Epithelial cell of proximal tubule (primary cell): ENCODE results near the gene CAB39L. TPM values are rescaled to one million over a fixed set of nuclear protein-coding genes. Genes with fewer than 3 reads are reported as not detected.

Experiments
- DNase-seq: peaks from one replicate; pipeline ENCODE4 v3.0.0-alpha.2; 2011; ENCODE audit warnings: low read depth
- H3K4me3 ChIP-seq: 2 replicates; pipeline ENCODE4 v1.5.1; 2011; ENCODE audit warnings: low read depth, mild to moderate bottlenecking, low read length
- total RNA-seq: library from RNA; depleted of rRNA; stranded (reverse); fragments of >200 nt; gene quantifications from 2 replicates; pipeline ENCODE4 v1.2.3, GENCODE V29; 2015
- TF ChIP-seq, protein P1 (sequence below): conservative IDR thresholded peaks from 2 replicates; pipeline ENCODE4 v1.5.1; 2012; ENCODE audit warnings: low read depth, mild to moderate bottlenecking, low read length

Gene CAB39L
- total RNA-seq, 1 donor from 2014 or later = 5.2 TPM

DNA sequence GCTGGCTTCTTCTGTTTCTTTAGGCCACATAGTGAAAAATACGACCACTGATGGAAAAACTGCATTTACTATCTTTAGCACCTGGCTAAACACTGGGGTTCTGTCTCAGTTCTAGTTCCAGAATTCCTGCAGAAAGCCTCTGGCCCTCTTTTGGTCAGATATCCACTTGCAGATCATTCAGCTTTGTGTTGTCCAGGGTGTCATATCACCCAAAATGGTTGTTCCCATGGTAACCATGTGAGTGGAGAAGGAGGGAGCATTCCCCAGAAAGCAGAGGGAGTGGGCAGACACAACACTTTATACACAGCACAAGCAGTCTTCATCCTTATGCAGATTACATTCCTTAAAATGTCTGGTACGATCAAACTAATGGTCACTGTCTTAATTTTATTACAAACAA, 73.5 kb downstream of the CAB39L start:
- TF ChIP-seq, protein P1, sequence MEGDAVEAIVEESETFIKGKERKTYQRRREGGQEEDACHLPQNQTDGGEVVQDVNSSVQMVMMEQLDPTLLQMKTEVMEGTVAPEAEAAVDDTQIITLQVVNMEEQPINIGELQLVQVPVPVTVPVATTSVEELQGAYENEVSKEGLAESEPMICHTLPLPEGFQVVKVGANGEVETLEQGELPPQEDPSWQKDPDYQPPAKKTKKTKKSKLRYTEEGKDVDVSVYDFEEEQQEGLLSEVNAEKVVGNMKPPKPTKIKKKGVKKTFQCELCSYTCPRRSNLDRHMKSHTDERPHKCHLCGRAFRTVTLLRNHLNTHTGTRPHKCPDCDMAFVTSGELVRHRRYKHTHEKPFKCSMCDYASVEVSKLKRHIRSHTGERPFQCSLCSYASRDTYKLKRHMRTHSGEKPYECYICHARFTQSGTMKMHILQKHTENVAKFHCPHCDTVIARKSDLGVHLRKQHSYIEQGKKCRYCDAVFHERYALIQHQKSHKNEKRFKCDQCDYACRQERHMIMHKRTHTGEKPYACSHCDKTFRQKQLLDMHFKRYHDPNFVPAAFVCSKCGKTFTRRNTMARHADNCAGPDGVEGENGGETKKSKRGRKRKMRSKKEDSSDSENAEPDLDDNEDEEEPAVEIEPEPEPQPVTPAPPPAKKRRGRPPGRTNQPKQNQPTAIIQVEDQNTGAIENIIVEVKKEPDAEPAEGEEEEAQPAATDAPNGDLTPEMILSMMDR = no peak
- no peak for DNase-seq

DNA sequence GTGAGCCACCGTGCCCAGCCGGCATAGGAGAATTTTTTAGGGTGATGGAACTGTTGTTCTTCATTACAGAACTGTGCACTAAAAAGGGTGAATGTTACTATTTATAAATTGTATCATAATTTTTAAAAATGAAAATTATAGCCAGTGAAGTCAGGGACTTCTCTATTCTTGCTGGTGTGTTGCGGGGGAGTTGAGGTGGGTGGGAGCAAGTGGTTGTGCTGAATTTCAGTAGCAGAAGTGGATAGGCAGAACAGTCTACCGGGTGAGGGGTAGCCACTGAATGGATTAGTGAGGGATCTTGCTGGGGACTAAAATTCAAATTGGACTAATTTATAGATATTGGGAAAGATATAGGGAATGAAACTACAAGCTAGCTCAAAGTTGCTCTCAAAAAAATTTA, 74.0 kb downstream of the CAB39L start:
- H3K4me3 ChIP-seq = no peak overlapping the region
- TF ChIP-seq, protein P1 = no peak
- DNase-seq = no peak

More for the DNA sequence above, 73.5 kb downstream of the CAB39L start:
- H3K4me3 ChIP-seq = no peak overlapping the region

DNA sequence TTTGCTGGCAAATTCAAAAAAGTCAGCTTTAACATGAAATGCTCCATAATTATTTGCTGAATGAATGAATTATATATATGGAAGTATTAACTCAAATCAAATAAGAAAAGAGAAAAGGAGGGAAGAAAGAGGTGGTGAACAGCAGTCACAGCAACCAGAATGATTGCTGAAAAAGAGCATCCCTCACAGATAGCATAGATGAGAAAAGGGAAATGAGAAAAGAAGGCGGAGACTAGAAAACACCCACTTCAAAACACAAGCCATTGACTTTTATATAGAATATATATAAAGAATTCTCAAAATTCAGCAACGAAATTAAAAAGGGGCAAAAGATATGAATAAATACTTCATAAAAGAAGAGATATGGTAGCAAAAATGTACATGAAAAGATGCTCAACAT, 75.2 kb downstream of the CAB39L start:
- H3K4me3 ChIP-seq = no peak overlapping the region
- no peak for DNase-seq
- TF ChIP-seq, protein P1 = no peak

DNA sequence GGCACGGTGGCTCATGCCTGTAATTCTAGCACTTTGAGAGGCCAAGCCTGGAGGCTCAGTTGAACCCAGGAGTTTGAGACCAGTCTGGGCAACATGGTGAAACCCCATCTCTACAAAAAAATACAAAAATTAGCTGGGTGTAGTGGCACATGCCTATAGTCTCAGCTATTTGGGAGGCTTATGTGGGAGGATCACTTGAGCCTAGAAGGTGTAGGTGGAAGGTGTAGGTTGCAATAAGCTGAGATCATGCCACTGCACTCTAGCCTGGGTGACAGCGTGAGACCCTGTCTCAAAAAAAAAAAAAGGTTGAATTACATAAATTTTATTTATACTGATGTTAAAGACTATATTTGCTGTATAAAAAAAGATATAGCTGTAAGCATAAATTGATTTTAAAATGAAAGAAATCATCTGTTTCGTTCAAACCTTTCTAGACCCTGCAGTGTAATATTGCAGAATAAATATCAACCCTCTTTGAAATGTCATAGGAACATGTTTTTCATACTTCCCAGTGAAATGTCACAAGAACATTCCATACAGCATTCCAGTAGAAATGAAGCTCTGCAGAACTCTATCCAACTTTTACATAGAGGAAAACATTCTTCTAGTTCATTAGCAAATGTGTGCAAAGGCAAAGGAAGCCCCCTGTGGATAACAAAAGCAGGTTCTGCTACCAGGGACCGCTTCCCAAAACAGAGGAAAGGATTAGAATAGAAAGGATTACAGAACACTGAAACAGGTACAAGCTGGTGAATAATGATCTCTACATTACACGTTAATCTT, 76.0 kb downstream of the CAB39L start:
- TF ChIP-seq, protein P1 = no peak
- no peak overlapping the region for H3K4me3 ChIP-seq
- DNase-seq = no peak

DNA sequence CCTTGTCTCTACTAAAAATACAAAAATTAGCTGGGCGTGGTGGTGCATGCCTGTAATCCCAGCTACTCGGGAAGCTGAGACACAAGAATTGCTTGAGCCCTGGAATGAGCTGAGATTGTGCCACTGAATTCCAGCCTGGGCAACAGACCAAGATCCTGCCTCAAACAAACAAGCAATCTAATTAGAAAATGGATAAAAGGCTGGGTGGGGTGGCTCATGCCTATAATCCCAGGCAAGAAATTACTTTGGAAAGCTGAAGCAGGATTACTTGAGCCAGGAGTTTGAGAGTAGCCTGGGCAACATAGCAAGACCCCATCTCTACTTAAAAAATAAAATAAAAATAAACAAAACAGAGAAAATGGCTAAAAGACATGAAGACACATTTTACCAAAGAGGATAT, 77.0 kb downstream of the CAB39L start:
- TF ChIP-seq, protein P1 = no peak
- no peak for DNase-seq
- no peak overlapping the region for H3K4me3 ChIP-seq

DNA sequence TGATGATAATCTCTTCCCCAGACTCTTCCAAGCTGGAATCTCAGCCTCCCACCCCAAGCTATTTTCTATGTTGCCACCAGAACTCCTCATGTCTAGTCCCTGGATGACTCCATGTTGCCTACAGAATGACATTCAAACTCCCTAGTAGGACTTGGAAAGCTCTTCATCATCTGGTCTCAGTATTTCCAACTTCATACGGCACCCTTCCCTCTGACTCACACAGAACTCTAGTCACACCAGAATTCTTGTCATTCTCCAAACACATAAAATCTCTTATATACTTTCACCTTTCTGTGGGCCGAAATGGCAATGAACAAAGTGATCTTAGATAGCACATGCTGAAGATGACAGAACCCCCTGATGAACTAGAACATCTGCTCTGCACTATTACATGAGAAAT, 86.2 kb downstream of the CAB39L start:
- peak; percentile 52 for DNase-seq
- no peak overlapping the region for H3K4me3 ChIP-seq
- TF ChIP-seq, protein P1 = no peak

DNA sequence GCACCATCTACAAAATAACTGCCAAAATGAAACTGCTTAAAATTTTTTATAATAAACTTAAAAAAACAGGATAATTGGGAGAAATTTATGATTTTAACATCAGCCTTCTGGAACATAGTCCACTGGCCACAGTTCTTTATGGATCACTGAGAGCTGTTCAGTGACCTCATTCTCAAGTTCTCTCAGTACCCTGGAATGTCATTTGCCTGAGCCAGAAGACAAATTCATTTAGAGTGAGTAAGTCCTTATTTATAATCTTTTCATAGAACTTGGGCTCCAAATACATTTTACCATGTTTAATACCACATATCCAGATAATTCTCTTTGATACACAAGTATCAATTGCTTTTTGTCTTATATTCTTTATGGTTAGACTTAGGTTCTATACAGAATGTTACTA, 87.6 kb downstream of the CAB39L start:
- DNase-seq = peak; percentile 95
- TF ChIP-seq, protein P1 = no peak
- no peak overlapping the region for H3K4me3 ChIP-seq
